Endothelial cell of umbilical vein (primary cell): ENCODE measurements around the gene TGFBR3. TPM values are rescaled to one million over a fixed set of nuclear protein-coding genes. Genes with fewer than 3 reads are reported as not detected.

Source experiments
- BruUV-seq: library from RNA; stranded (reverse); fragments of 400-500 nt; replicated peaks from 2 replicates; lab custom pipeline; 2021; lab: Mats Ljungman, UMichigan
- CTCF ChIA-PET: fragments of 300-600, 350-600 bp; sonication (Branson Sonifier 250); formaldehyde crosslinking; loops from one replicate; lab custom pipeline; 2021; ENCODE audit warnings: antibody characterized with exemption, inconsistent platforms; lab: Charles Lee
- POLR2A ChIA-PET: fragments of 300-600, 350-600 bp; sonication (Branson Sonifier 250); formaldehyde crosslinking; loops from one replicate; lab custom pipeline; 2021; ENCODE audit warnings: antibody characterized with exemption, inconsistent platforms; lab: Charles Lee
- DNase-seq: peaks from one replicate; pipeline ENCODE4 v3.0.0-alpha.2; 2011; ENCODE audit warnings: low read depth, low spot score
- FAIRE-seq: peaks from 2 replicates; lab custom pipeline; 2011; peaks lifted over from hg19 to GRCh38; lab: Jason Lieb, UNC
- H2AFZ ChIP-seq: 2 replicates; pipeline ENCODE4 v1.6.0; 2012; ENCODE audit warnings: low read depth, low read length, control low read depth, inconsistent platforms
- H3K27ac ChIP-seq: 2 replicates; pipeline ENCODE4 v1.5.1; 2011; ENCODE audit warnings: low read depth, mild to moderate bottlenecking, control low read depth, low read length, moderate library complexity; ENCODE audit not compliant: insufficient read depth
- H3K27me3 ChIP-seq, 2 experiments: 2 replicates each; pipeline versions ENCODE4 v1.6.0 to v1.6.1; 2011; ENCODE audit warnings: low read length in 2 of 2, mixed read lengths in 1 of 2; ENCODE audit not compliant: control insufficient read depth in 2 of 2, insufficient read depth in 2 of 2
- H3K36me3 ChIP-seq, 2 experiments: 2 replicates in 1 of 2; 3 replicates in 1 of 2; pipeline ENCODE4 v1.5.1; 2011; ENCODE audit warnings: low read length in 2 of 2, mild to moderate bottlenecking in 1 of 2, moderate library complexity in 1 of 2; ENCODE audit not compliant: control insufficient read depth in 2 of 2, insufficient read depth in 2 of 2; ENCODE audit errors: extremely low read depth in 1 of 2
- H3K4me1 ChIP-seq: 3 replicates; pipeline ENCODE4 v1.5.1; 2011; ENCODE audit warnings: mild to moderate bottlenecking, low read length; ENCODE audit not compliant: control insufficient read depth, insufficient read depth; ENCODE audit errors: extremely low read depth
- H3K4me2 ChIP-seq: 2 replicates; pipeline ENCODE4 v1.6.1; 2011; ENCODE audit warnings: low read length, control low read depth, mixed read lengths; ENCODE audit not compliant: insufficient read depth
- H3K4me3 ChIP-seq, 3 experiments: fragments of 200-600 bp in 1 of 3; sonication (generic), shearing (Covaris generic) in 1 of 3; replicated peaks in 1 of 3; 2 replicates each; pipeline ENCODE4 v1.5.1; 2011 to 2016; ENCODE audit warnings: control low read depth in 3 of 3, low read length in 3 of 3, mild to moderate bottlenecking in 2 of 3, inconsistent platforms in 1 of 3, low read depth in 1 of 3, moderate library complexity in 1 of 3; ENCODE audit not compliant: insufficient read depth in 1 of 3
- H3K79me2 ChIP-seq: 2 replicates; pipeline ENCODE4 v1.6.0; 2012; ENCODE audit warnings: low read length, inconsistent platforms; ENCODE audit not compliant: control insufficient read depth, insufficient read depth
- H3K9ac ChIP-seq: replicated peaks from 2 replicates; pipeline ENCODE3; 2011; ENCODE audit warnings: low read length, control low read depth; ENCODE audit not compliant: insufficient read depth; ENCODE audit errors: extremely low read depth
- H3K9me1 ChIP-seq: replicated peaks from 3 replicates; pipeline ENCODE4 v1.6.0; 2011; ENCODE audit warnings: mild to moderate bottlenecking, low read length; ENCODE audit not compliant: control insufficient read depth, insufficient read depth; ENCODE audit errors: extremely low read depth
- H3K9me3 ChIP-seq: replicated peaks from 2 replicates; pipeline ENCODE4 v1.5.1; 2012; ENCODE audit warnings: low read length, inconsistent platforms; ENCODE audit not compliant: control insufficient read depth, insufficient read depth
- H4K20me1 ChIP-seq: replicated peaks from 2 replicates; pipeline ENCODE3; 2011; ENCODE audit warnings: mild to moderate bottlenecking, low read length; ENCODE audit not compliant: control insufficient read depth, insufficient read depth; ENCODE audit errors: extremely low read depth
- EZH2 ChIP-seq: IDR thresholded peaks from 2 replicates; pipeline ENCODE4 v1.6.1; 2012; ENCODE audit warnings: borderline replicate concordance, low read depth, mild to moderate bottlenecking, moderate library complexity, low read length, inconsistent platforms; ENCODE audit not compliant: severe bottlenecking
- FOS ChIP-seq: IDR thresholded peaks from 2 replicates; pipeline ENCODE4 v1.6.1; 2011; ENCODE audit warnings: mild to moderate bottlenecking, low read length, moderate library complexity, borderline replicate concordance; ENCODE audit not compliant: insufficient read depth
- GATA2 ChIP-seq: IDR thresholded peaks from 2 replicates; pipeline ENCODE4 v1.7.0; 2011; ENCODE audit warnings: low read depth, mild to moderate bottlenecking, moderate library complexity, mixed read lengths, low read length; ENCODE audit not compliant: insufficient read length, insufficient read depth
- JUN ChIP-seq: IDR thresholded peaks from 2 replicates; pipeline ENCODE4 v1.6.1; 2011; ENCODE audit warnings: borderline replicate concordance, low read depth; ENCODE audit not compliant: insufficient read length, insufficient read depth
- MYC ChIP-seq: IDR thresholded peaks from one replicate; pipeline ENCODE4 v1.6.1; 2011; ENCODE audit warnings: mild to moderate bottlenecking, low read depth, low read length
- POLR2A ChIP-seq: IDR thresholded peaks from 2 replicates; pipeline ENCODE4 v1.6.1; 2012; ENCODE audit warnings: low read depth, mild to moderate bottlenecking, control low read depth, low read length
- POLR2AphosphoS5 ChIP-seq: IDR thresholded peaks from 2 replicates; pipeline ENCODE4 v1.6.1; 2012; ENCODE audit warnings: low read depth, mild to moderate bottlenecking, control low read depth, low read length, moderate library complexity; ENCODE audit not compliant: insufficient read depth
- dilution Hi-C: fragments of 300-500 bp; cut with MboI; formaldehyde crosslinking; loops from one replicate; pipeline ENCODE4 v1.15.0; 2019; ENCODE audit warnings: low sequenced_read_pairs; ENCODE audit not compliant: extremely low pct_ligation_motif_present
- intact Hi-C: fragments of 100-400 bp; cut with micrococcal nuclease; formaldehyde crosslinking; loops from one replicate; pipeline ENCODE4 v1.10.0; 2022
- polyA plus RNA-seq, 4 experiments: library from polyadenylated mRNA; depleted of rRNA in 3 of 4; stranded (reverse) in 3 of 4; unstranded in 1 of 4; fragments of >200 nt; gene quantifications; 2 replicates each; pipeline versions ENCODE4 v1.2.1 to v1.2.3, GENCODE V29; 2011 to 2012; ENCODE audit warnings: missing spikeins in 1 of 4
- total RNA-seq: library from RNA; stranded (reverse); gene quantifications from 2 replicates; pipeline ENCODE4 v1.2.3, GENCODE V29; 2021
- TF ChIP-seq, protein P1 (sequence below): IDR thresholded peaks from 2 replicates; pipeline ENCODE4 v1.6.1; 2011; ENCODE audit not compliant: insufficient read depth, insufficient read length
- TF ChIP-seq, protein P2 (sequence below), 2 donors: IDR thresholded peaks; 1 replicate in 1 of 2; 2 replicates in 1 of 2; pipeline ENCODE4 v1.5.1; 2011; ENCODE audit warnings: low read length in 2 of 2, mild to moderate bottlenecking in 2 of 2, moderate library complexity in 2 of 2, control low read depth in 1 of 2, inconsistent platforms in 1 of 2, low read depth in 1 of 2; ENCODE audit not compliant: insufficient read depth in 1 of 2; ENCODE audit errors: extremely low read depth in 1 of 2

The TGFBR3 gene
- total and polyA plus RNA-seq, 2 donors (not counting 3 experiments of a cell fraction or from before 2014, with no cell fraction given), result 8.0 to 13.4 TPM

DNA sequence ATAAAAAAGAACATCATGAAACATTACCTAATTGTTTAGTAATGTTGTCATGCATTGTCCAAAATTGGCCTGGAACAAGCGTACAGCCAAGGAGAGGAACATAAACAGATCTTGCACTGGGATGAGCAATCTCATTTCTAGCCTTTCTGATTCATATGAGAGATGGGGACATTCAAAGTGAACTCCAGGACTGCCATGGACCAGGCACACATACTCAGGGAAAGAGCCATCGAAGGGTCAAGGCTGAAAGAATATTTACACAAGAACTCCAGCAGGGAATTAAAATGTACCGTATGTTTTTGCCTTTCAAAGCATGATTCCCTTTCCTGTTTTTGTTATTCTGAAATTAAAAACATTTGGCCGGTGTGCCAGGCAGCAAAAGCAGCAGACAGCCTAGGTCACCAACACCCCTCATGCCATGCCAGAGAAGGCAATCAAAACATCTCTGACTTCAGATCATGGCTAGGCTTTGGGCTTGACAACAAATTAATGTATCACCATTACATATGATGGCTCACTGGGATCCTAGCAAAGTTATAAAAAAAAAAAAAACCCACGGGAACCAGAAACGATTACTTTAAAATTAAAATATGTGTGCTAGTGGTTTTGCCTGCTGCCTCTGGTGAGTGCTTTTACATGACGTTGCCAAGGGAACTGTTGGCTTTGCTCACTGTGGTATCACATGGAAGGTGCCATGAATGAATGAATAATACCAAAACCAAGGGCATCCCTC is 159.8 kb downstream of the TGFBR3 start:
- Histone ChIP-seq H3K9me1 (no peaks in the 10 kb centered on the region), H3K27ac (peak overlapping the region; percentile 55), H3K9ac (peak overlapping the region; percentile 8), H3K4me3 (no peak overlapping the region), H3K4me1 (peaks cover 13% of the 10 kb centered on the region), H2AFZ (peak overlapping the region; percentile 65), H3K79me2 (no peaks in the 10 kb centered on the region), H3K36me3 (peaks cover 0 to 2% of the 10 kb centered on the region in 2 experiments), H3K27me3 (no peaks in the 10 kb centered on the region), H4K20me1 (no peaks in the 10 kb centered on the region), H3K9me3 (no peaks in the 10 kb centered on the region), H3K4me2 (peak overlapping the region; percentile 21)
- POLR2A ChIA-PET, result no interaction called here
- FAIRE-seq, result no peak
- TF ChIP-seq JUN, result peak; percentile 58
- no peak for TF ChIP-seq POLR2A
- TF ChIP-seq MYC, result no peak
- no peak for TF ChIP-seq POLR2AphosphoS5
- CTCF ChIA-PET, result interaction anchor here (0.7 kb wide), 1 partner anchor 412 kb away, joined by 5 read pairs; no protein-coding TSS in a partner anchor
- no TSS peak for BruUV-seq
- intact Hi-C loops (no loop called here), dilution Hi-C loops (no loop called here)
- peak; percentile 88 for DNase-seq

DNA sequence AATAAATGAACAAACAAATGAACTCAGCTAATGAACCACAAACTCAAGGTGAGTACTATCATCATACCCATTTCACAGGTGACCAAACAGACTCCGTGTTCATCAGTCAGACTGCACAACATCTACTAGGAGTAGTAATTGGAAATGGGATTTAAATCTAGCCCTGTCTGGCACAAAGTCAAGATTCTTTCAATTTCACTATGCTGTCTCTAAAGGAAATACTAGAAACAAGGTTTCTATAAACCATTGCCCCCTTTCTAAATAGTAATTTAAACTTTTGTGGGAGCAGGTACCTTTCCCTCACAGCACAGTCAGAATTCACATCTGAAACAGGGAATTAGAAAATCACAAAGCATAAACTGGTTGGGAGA is 160.3 kb downstream of the TGFBR3 start:
- H3K4me3 ChIP-seq, result no peak overlapping the region
- H3K27me3 ChIP-seq, result no peaks in the 10 kb centered on the region
- H3K27ac ChIP-seq, result peak overlapping the region; percentile 55
- no peaks in the 10 kb centered on the region for H4K20me1 ChIP-seq
- H3K4me2 ChIP-seq, result peak overlapping the region; percentile 21
- DNase-seq, result no peak
- H3K4me1 ChIP-seq, result peaks cover 12% of the 10 kb centered on the region
- intact Hi-C loops, result no loop called here
- H3K9me3 ChIP-seq, result no peaks in the 10 kb centered on the region
- ChIA-PET CTCF (no interaction called here), POLR2A (no interaction called here)
- BruUV-seq, result no TSS peak
- H3K79me2 ChIP-seq, result no peaks in the 10 kb centered on the region
- H3K9ac ChIP-seq, result peak overlapping the region; percentile 8
- FAIRE-seq, result no peak
- dilution Hi-C loops, result no loop called here
- peaks cover 0 to 3% of the 10 kb centered on the region in 2 experiments for H3K36me3 ChIP-seq
- no peaks in the 10 kb centered on the region for H3K9me1 ChIP-seq
- TF ChIP-seq GATA2 (no peak), FOS (no peak), JUN (no peak), POLR2A (no peak), MYC (no peak), EZH2 (no peak), POLR2AphosphoS5 (no peak)
- TF ChIP-seq, protein P1, sequence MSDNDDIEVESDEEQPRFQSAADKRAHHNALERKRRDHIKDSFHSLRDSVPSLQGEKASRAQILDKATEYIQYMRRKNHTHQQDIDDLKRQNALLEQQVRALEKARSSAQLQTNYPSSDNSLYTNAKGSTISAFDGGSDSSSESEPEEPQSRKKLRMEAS, result no peak
- TF ChIP-seq, protein P2, sequence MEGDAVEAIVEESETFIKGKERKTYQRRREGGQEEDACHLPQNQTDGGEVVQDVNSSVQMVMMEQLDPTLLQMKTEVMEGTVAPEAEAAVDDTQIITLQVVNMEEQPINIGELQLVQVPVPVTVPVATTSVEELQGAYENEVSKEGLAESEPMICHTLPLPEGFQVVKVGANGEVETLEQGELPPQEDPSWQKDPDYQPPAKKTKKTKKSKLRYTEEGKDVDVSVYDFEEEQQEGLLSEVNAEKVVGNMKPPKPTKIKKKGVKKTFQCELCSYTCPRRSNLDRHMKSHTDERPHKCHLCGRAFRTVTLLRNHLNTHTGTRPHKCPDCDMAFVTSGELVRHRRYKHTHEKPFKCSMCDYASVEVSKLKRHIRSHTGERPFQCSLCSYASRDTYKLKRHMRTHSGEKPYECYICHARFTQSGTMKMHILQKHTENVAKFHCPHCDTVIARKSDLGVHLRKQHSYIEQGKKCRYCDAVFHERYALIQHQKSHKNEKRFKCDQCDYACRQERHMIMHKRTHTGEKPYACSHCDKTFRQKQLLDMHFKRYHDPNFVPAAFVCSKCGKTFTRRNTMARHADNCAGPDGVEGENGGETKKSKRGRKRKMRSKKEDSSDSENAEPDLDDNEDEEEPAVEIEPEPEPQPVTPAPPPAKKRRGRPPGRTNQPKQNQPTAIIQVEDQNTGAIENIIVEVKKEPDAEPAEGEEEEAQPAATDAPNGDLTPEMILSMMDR (IDR thresholded peaks at IDR 0.05; ENCODE audit: extremely low read depth in 1 of 2, insufficient read depth in 1 of 2, low read depth in 1 of 2, low read length in 2 of 2), result no peak
- no peak overlapping the region for H2AFZ ChIP-seq
